Measurements from ENCODE around the gene USP25. TPM values are rescaled to one million over a fixed set of nuclear protein-coding genes. Genes with fewer than 3 reads are reported as not detected.

USP25 gene
- total and polyA plus RNA-seq, 9 of the 15 experiments (the other 6 are each of a cell fraction or from before 2014, with no cell fraction given), result 7.8 to 44.9 (median 31.4) TPM

DNA sequence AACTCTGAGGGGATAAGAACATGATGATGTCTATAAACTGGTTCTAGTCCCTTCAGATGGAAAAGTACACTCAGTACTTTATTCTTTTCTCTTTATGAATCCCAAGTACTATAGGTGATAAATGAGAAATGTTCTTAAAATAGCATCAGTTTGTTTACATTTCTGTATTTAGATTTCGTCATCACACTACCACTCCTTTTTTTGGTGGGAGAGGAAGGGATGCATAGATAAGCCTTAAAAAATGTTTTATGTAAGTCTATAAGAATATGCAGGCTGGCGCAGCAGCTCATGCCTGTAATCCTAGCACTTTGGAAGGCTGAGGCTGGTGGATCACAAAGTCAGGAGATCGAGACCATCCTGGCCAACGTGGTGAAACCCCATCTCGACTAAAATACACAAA, 144.8 kb downstream of the USP25 start:
- Histone ChIP-seq H3K4me2 (ENCODE audit: insufficient read depth, low read length) (no peak overlapping the region), H3K9ac (ENCODE audit: insufficient read depth in 1 of 2, low read depth in 2 of 2, low read length in 2 of 2) (no peak overlapping the region), H3K9me1 (ENCODE audit: control insufficient read depth, insufficient read depth, low read length) (no peaks in the 10 kb centered on the region), H3K9me3 (replicated peaks; ENCODE audit: control insufficient read depth, insufficient read depth, low read depth, low read length) (no peaks in the 10 kb centered on the region), H3K36me3 (ENCODE audit: control insufficient read depth, insufficient read depth, low read length) (peaks cover 50% of the 10 kb centered on the region; the same call in 2 of the 3 replicates), H2AFZ (ENCODE audit: low read depth, low read length) (no peak overlapping the region), H4K20me1 (replicated peaks; ENCODE audit: control insufficient read depth, insufficient read depth, low read length) (no peaks in the 10 kb centered on the region), H3K4me1 (replicated peaks in 1 of 2; ENCODE audit: control insufficient read depth in 2 of 2, insufficient read depth in 2 of 2, low read length in 2 of 2) (no peaks in the 10 kb centered on the region), H3K27me3 (ENCODE audit: control insufficient read depth in 2 of 2, insufficient read depth in 2 of 2, low read length in 2 of 2) (no peaks in the 10 kb centered on the region), H3K27ac (ENCODE audit: extremely low read depth, low read depth, low read length) (no peak overlapping the region), H3K4me3 (no peak overlapping the region), H3K79me2 (ENCODE audit: control insufficient read depth, insufficient read depth, low read length) (no peaks in the 10 kb centered on the region)
- ATAC-seq (no peak), FAIRE-seq (no peak), DNase-seq (ENCODE audit: extremely low read depth in 1 of 4, low spot score in 3 of 4) (no peak)
- 77% methylated on average over 5 of the region's 5 CpGs for WGBS (ENCODE audit: insufficient coverage, low coverage, missing lambda C conversion rate)
- ChIA-PET CTCF (ENCODE audit: low intra/inter-chr PET ratio) (no interaction called here), POLR2A (no interaction called here)
- no peak for TF ChIP-seq CEBPG (CRISPR knock-in tag; IDR thresholded peaks at IDR 0.05)
- peak in 1 of 2 experiments; percentile 55; a peak in 2 of 4 replicates for TF ChIP-seq CEBPG (tag; conservative IDR thresholded peaks at IDR 0.05 in 1 of 2, IDR thresholded peaks at IDR 0.05 in 1 of 2)
- TF ChIP-seq SRF (CRISPR knock-in tag; IDR thresholded peaks at IDR 0.05), result no peak
- TF ChIP-seq ZNF146 (CRISPR knock-in tag; IDR thresholded peaks at IDR 0.05; ENCODE audit: unreplicated experiment), result no peak
- TF ChIP-seq MEF2A (IDR thresholded peaks at IDR 0.05; ENCODE audit: control insufficient read depth, low read depth, low read length), result peak; percentile 28; the same call in 1 of the 2 replicates
- TF ChIP-seq, protein P1, sequence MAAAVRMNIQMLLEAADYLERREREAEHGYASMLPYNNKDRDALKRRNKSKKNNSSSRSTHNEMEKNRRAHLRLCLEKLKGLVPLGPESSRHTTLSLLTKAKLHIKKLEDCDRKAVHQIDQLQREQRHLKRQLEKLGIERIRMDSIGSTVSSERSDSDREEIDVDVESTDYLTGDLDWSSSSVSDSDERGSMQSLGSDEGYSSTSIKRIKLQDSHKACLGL (CRISPR knock-in tag; IDR thresholded peaks at IDR 0.05; ENCODE audit: borderline replicate concordance, poor library complexity, severe bottlenecking), result no peak
- TF ChIP-seq NRF1 (conservative IDR thresholded peaks at IDR 0.05 in 1 of 2, IDR thresholded peaks at IDR 0.05 in 1 of 2), result no peak
- TF ChIP-seq KLF10 (CRISPR knock-in tag; IDR thresholded peaks at IDR 0.05), result no peak
- TF ChIP-seq ATF3 (IDR thresholded peaks at IDR 0.05), result peak; percentile 72
- no peak for TF ChIP-seq ATF3 (CRISPR knock-in tag; conservative IDR thresholded peaks at IDR 0.05)
- peak; percentile 41 for TF ChIP-seq CEBPB (tag; IDR thresholded peaks at IDR 0.05)
- in situ Hi-C loops (cut with MboI), result no loop called here
- intact Hi-C loops (cut with micrococcal nuclease), result no loop called here
- BruUV-seq (replicated peaks), result no TSS peak
